Kidney (tissue), 14 donors: ENCODE data around the gene RAB4B. TPM values are rescaled to one million over a fixed set of nuclear protein-coding genes. Genes with fewer than 3 reads are reported as not detected.
"Not testable (repeated sequence)": the region's sequence is repeated elsewhere in the genome, so short reads cannot be mapped to it uniquely, and the experiment has no call there.

Source experiments
- DNase-seq, 5 donors: peaks; one replicate each; pipeline ENCODE4 v3.0.0-alpha.2; 2013 to 2020
- FAIRE-seq: peaks from 2 replicates; lab custom pipeline; 2012; peaks lifted over from hg19 to GRCh38; lab: Jason Lieb, UNC
- H3K27ac ChIP-seq, 2 donors: one replicate each; pipeline ENCODE4 v1.7.0; 2013; ENCODE audit warnings: low read depth in 2 of 2, low read length in 2 of 2, inconsistent platforms in 1 of 2
- H3K27me3 ChIP-seq: one replicate; pipeline ENCODE4 v1.7.1; 2013; ENCODE audit warnings: low read length, inconsistent platforms; ENCODE audit not compliant: control insufficient read depth, insufficient read depth
- H3K36me3 ChIP-seq, 3 donors: one replicate each; pipeline versions ENCODE4 v1.7.0 to v1.7.1; 2013; ENCODE audit warnings: low read length in 3 of 3, control low read depth in 1 of 3, inconsistent platforms in 1 of 3; ENCODE audit not compliant: insufficient read depth in 3 of 3, control insufficient read depth in 2 of 3
- H3K4me1 ChIP-seq, 3 donors: one replicate each; pipeline versions ENCODE4 v1.7.0 to v1.7.1; 2013; ENCODE audit warnings: low read length in 3 of 3, inconsistent platforms in 1 of 3, low read depth in 1 of 3; ENCODE audit not compliant: control insufficient read depth in 2 of 3, insufficient read depth in 2 of 3
- H3K4me3 ChIP-seq, 3 donors: one replicate each; pipeline versions ENCODE4 v1.7.0 to v1.8.1; 2013; ENCODE audit warnings: low read length in 3 of 3, control low read depth in 1 of 3, inconsistent platforms in 1 of 3
- H3K9ac ChIP-seq, 3 donors: one replicate each; pipeline versions ENCODE4 v1.7.0 to v1.7.1; 2013; ENCODE audit warnings: low read length in 3 of 3, control low read depth in 1 of 3, inconsistent platforms in 1 of 3
- H3K9me3 ChIP-seq, 3 donors: one replicate each; pipeline versions ENCODE4 v1.7.0 to v1.7.1; 2013; ENCODE audit warnings: low read length in 3 of 3, control low read depth in 1 of 3, inconsistent platforms in 1 of 3; ENCODE audit not compliant: control insufficient read depth in 2 of 3, insufficient read depth in 1 of 3
- CTCF ChIP-seq: IDR thresholded peaks from 3 replicates; pipeline ENCODE4 v1.5.1; 2012; ENCODE audit warnings: mild to moderate bottlenecking, moderate library complexity, borderline replicate concordance; ENCODE audit not compliant: insufficient read depth; ENCODE audit errors: extremely low read depth
- intact Hi-C: fragments of 100-400 bp; cut with DNase I; formaldehyde crosslinking; loops from one replicate; pipeline ENCODE4 v1.11.1; 2022
- polyA plus RNA-seq: library from polyadenylated mRNA; stranded (reverse); fragments of 350-450 nt; fragmentation: Illumina TruSeq; extraction: RNeasy Lipid Tissue Mini Kit (QIAGEN cat#74804); gene quantifications from one replicate; pipeline ENCODE4 v1.2.3, GENCODE V29; 2014; ENCODE audit warnings: low read depth, low replicate concordance; ENCODE audit not compliant: insufficient read depth
- total RNA-seq: library from RNA; stranded (reverse); fragmentation: NEBNext Ultra II Directional; extraction: Animal tissue kit (Norgen Biotek cat#: 25700); gene quantifications from one replicate; pipeline ENCODE4 v1.2.1, GENCODE V29; 2021
- donor health status: control.
- donor health status: control.
- donor health status: control.
- donor health status: control.
- donor health status: control.
- donor health status: DM: yes; HTN: yes; CAD: no.
- donor health status: Normal renal cell carcinoma (clear cell type).

Gene RAB4B
- total and polyA plus RNA-seq, 2 donors from 2014 or later, result 42.1 to 61.7 TPM

GRCh38 chr19:40768869-40769268, 9.2 kb upstream of the RAB4B start:
- H3K9me3 ChIP-seq, result no peaks in the 10 kb centered on the region
- DNase-seq (no peak), FAIRE-seq (no peak)
- H3K36me3 ChIP-seq, result peaks cover 2 to 21% (median 20%) of the 10 kb centered on the region in 3 donors
- no peaks in the 10 kb centered on the region for H3K4me1 ChIP-seq
- no peaks in the 10 kb centered on the region for H3K27me3 ChIP-seq
- no peak overlapping the region for H3K9ac ChIP-seq
- intact Hi-C loops, result no loop called here
- TF ChIP-seq CTCF, result no peak
- no peak overlapping the region for H3K27ac ChIP-seq
- H3K4me3 ChIP-seq, result no peak overlapping the region

- H3K4me3 ChIP-seq, DNase-seq, FAIRE-seq: not testable (repeated sequence)
Observed at GRCh38 chr19:40771101-40771862, 6.8 kb upstream of the RAB4B start.

GRCh38 chr19:40774916-40775631, 3.0 kb upstream of the RAB4B start, which contains the start of gene MIA:
Gene MIA (plus strand): TSS chr19:40775521. CDS start chr19:40775543, 22 bp downstream.
- no peak within 1 kb of the TSS for H3K27ac ChIP-seq
- DNase-seq, result no peak
- no peak for FAIRE-seq
- H3K4me3 ChIP-seq, result no peak within 1 kb of the TSS
- no peaks in the 10 kb centered on the region for H3K36me3 ChIP-seq
- H3K9me3 ChIP-seq, result no peaks in the 10 kb centered on the region
- intact Hi-C loops, result no loop called here
- H3K9ac ChIP-seq, result no peak within 1 kb of the TSS
- H3K27me3 ChIP-seq, result no peaks in the 10 kb centered on the region
- TF ChIP-seq CTCF, result no peak
- peaks cover 0 to 10% (median 10%) of the 10 kb centered on the region in 3 donors for H3K4me1 ChIP-seq

More at GRCh38 chr19:40771101-40771862, 6.8 kb upstream of the RAB4B start:
- H3K27me3 ChIP-seq, H3K4me1 ChIP-seq, H3K9me3 ChIP-seq, intact Hi-C loops, H3K27ac ChIP-seq, H3K9ac ChIP-seq, H3K36me3 ChIP-seq: not testable (repeated sequence)

- no peak for FAIRE-seq
- peaks cover 0 to 10% (median 10%) of the 10 kb centered on the region in 3 donors for H3K4me1 ChIP-seq
- DNase-seq, result no peak
- no peak overlapping the region for H3K27ac ChIP-seq
- H3K27me3 ChIP-seq, result no peaks in the 10 kb centered on the region
- no peak overlapping the region for H3K9ac ChIP-seq
- no peak for TF ChIP-seq CTCF
- H3K4me3 ChIP-seq, result no peak overlapping the region
- no peaks in the 10 kb centered on the region for H3K9me3 ChIP-seq
- intact Hi-C loops, result no loop called here
- H3K36me3 ChIP-seq, result no peaks in the 10 kb centered on the region
Observed at GRCh38 chr19:40775632-40776022, 2.4 kb upstream of the RAB4B start.
